ENCODE data around the gene PTPRA. TPM values are rescaled to one million over a fixed set of nuclear protein-coding genes. Genes with fewer than 3 reads are reported as not detected.

The PTPRA gene
- total and polyA plus RNA-seq, 2 of the 13 experiments (the other 11 are each of a cell fraction or from before 2014, with no cell fraction given) = 47.2 to 127 TPM

GRCh38 chr20:3045816-3046676 lies 172.8 kb downstream of the PTPRA start, which contains the start of gene MRPS26 (continued):
- TF ChIP-seq USF2 (IDR thresholded peaks at IDR 0.05; ENCODE audit: low read depth, low read length) = no peak
- no peak for TF ChIP-seq USF2 (CRISPR knock-in tag; IDR thresholded peaks at IDR 0.05; ENCODE audit: borderline replicate concordance)
- TF ChIP-seq MTA3 (CRISPR knock-in tag; IDR thresholded peaks at IDR 0.05) = no peak
- TF ChIP-seq RXRB (CRISPR knock-in tag; IDR thresholded peaks at IDR 0.05; ENCODE audit: borderline replicate concordance) = peak; percentile 43; the same call in 1 of the 2 replicates
- peak; percentile 67 for TF ChIP-seq NCOA2 (CRISPR knock-in tag; IDR thresholded peaks at IDR 0.05)
- no peak; the same call in 1 of the 2 replicates for TF ChIP-seq NFKBIZ (CRISPR knock-in tag; IDR thresholded peaks at IDR 0.05)
- TF ChIP-seq ZMYM3 (CRISPR knock-in tag; IDR thresholded peaks at IDR 0.05) = no peak
- TF ChIP-seq PHF8 (CRISPR knock-in tag; IDR thresholded peaks at IDR 0.05) = peak; percentile 99
- TF ChIP-seq, protein P1, sequence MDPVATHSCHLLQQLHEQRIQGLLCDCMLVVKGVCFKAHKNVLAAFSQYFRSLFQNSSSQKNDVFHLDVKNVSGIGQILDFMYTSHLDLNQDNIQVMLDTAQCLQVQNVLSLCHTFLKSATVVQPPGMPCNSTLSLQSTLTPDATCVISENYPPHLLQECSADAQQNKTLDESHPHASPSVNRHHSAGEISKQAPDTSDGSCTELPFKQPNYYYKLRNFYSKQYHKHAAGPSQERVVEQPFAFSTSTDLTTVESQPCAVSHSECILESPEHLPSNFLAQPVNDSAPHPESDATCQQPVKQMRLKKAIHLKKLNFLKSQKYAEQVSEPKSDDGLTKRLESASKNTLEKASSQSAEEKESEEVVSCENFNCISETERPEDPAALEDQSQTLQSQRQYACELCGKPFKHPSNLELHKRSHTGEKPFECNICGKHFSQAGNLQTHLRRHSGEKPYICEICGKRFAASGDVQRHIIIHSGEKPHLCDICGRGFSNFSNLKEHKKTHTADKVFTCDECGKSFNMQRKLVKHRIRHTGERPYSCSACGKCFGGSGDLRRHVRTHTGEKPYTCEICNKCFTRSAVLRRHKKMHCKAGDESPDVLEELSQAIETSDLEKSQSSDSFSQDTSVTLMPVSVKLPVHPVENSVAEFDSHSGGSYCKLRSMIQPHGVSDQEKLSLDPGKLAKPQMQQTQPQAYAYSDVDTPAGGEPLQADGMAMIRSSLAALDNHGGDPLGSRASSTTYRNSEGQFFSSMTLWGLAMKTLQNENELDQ (CRISPR knock-in tag; IDR thresholded peaks at IDR 0.05; ENCODE audit: borderline replicate concordance) = peak; percentile 11; the same call in 1 of the 2 replicates
- no peak for TF ChIP-seq ZEB1 (IDR thresholded peaks at IDR 0.05; ENCODE audit: insufficient replicate concordance, low read depth)
- TF ChIP-seq FOXK1 (CRISPR knock-in tag; IDR thresholded peaks at IDR 0.05; ENCODE audit: borderline replicate concordance, low read depth) = no peak
- no peak; the same call in none of the 2 replicates for TF ChIP-seq ZBTB42 (CRISPR knock-in tag; IDR thresholded peaks at IDR 0.05)
- peak; percentile 78; the same call in 1 of the 2 replicates for TF ChIP-seq ARNTL (CRISPR knock-in tag; IDR thresholded peaks at IDR 0.05)
- TF ChIP-seq CENPBD1 (CRISPR knock-in tag; IDR thresholded peaks at IDR 0.05; ENCODE audit: borderline replicate concordance, low read depth) = no peak
- no peak for TF ChIP-seq MAFK (conservative IDR thresholded peaks at IDR 0.05 in 1 of 2, IDR thresholded peaks at IDR 0.05 in 1 of 2; ENCODE audit: low read length in 2 of 2)
- TF ChIP-seq, protein P2, sequence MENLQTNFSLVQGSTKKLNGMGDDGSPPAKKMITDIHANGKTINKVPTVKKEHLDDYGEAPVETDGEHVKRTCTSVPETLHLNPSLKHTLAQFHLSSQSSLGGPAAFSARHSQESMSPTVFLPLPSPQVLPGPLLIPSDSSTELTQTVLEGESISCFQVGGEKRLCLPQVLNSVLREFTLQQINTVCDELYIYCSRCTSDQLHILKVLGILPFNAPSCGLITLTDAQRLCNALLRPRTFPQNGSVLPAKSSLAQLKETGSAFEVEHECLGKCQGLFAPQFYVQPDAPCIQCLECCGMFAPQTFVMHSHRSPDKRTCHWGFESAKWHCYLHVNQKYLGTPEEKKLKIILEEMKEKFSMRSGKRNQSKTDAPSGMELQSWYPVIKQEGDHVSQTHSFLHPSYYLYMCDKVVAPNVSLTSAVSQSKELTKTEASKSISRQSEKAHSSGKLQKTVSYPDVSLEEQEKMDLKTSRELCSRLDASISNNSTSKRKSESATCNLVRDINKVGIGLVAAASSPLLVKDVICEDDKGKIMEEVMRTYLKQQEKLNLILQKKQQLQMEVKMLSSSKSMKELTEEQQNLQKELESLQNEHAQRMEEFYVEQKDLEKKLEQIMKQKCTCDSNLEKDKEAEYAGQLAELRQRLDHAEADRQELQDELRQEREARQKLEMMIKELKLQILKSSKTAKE (CRISPR knock-in tag; IDR thresholded peaks at IDR 0.05; ENCODE audit: borderline replicate concordance) = peak; percentile 64
- peak; percentile 100 for TF ChIP-seq ZNF788 (CRISPR knock-in tag; IDR thresholded peaks at IDR 0.05; ENCODE audit: borderline replicate concordance)
